ENCODE measurements around the gene SFRP5. TPM values are rescaled to one million over a fixed set of nuclear protein-coding genes. Genes with fewer than 3 reads are reported as not detected.

Gene SFRP5
- total RNA-seq, 1 donor, result not detected

DNA sequence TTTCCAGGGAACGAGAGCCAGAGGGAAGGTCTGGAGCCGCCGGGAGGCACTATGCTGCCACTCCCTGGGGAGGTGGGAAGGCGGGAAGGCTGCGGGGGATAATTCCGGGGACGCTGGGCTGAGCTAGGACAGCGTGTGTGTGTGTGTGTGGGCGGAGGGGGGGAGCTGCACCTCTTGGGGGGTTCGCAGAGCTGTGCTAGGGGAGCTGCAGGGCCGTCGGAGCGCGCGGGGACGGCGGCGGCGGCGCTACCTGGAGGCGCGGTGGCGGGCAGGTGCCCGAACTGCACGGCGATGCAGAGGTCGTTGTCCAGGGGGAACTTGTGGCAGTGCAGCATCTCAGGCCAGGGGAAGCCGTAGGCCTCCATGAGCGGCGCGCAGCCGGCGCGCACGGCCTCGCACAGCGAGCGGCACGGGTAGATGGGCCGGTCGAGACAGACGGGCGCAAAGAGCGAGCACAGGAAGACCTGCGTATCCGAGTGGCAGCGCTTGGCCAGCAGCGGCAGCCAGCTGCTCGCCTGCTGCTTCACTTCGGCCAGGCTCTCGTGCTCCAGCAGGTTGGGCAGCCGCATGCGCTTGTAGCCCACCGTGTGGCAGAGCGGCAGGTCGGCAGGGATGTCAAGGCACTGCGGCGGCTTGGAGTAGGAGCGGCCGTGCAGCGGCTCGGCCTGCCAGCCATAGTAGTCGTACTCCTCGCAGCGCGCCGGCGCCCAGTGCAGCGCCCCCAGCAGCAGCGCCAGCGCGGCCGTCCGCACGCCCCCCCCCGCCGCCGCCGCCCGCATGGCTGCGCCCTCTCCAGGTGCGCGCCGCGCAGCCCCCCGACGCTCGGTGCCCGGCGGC is 526 bp downstream of the SFRP5 start:
- peak; percentile 7 for DNase-seq (ENCODE audit: low read depth)
- TF ChIP-seq, protein P1, sequence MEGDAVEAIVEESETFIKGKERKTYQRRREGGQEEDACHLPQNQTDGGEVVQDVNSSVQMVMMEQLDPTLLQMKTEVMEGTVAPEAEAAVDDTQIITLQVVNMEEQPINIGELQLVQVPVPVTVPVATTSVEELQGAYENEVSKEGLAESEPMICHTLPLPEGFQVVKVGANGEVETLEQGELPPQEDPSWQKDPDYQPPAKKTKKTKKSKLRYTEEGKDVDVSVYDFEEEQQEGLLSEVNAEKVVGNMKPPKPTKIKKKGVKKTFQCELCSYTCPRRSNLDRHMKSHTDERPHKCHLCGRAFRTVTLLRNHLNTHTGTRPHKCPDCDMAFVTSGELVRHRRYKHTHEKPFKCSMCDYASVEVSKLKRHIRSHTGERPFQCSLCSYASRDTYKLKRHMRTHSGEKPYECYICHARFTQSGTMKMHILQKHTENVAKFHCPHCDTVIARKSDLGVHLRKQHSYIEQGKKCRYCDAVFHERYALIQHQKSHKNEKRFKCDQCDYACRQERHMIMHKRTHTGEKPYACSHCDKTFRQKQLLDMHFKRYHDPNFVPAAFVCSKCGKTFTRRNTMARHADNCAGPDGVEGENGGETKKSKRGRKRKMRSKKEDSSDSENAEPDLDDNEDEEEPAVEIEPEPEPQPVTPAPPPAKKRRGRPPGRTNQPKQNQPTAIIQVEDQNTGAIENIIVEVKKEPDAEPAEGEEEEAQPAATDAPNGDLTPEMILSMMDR (IDR thresholded peaks at IDR 0.05; ENCODE audit: insufficient read depth, low read depth, low read length), result no peak
- no peak overlapping the region for H3K4me3 ChIP-seq (ENCODE audit: low read depth, low read length)

DNA sequence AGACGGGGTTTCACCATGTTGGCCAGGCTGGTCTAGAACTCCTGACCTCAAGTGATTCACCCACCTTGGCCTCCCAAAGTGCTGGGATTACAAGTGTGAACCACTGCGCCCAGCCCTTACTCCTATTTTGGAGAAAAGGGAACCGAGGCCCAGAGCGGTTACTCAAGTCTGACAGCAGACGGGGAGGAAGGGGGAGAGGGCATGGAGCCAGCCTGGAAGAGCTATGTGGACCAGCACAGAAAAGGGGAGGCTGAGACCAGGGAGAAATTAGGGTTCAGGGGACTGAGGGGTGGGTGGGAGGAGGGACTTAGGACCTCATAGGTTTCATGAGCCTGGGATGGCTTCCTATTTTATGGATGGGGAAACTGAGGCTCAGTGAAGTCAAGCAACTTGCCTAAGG is 1.5 kb downstream of the SFRP5 start:
- TF ChIP-seq, protein P1 (IDR thresholded peaks at IDR 0.05; ENCODE audit: insufficient read depth, low read depth, low read length), result no peak
- DNase-seq (ENCODE audit: low read depth), result no peak
- no peak overlapping the region for H3K4me3 ChIP-seq (ENCODE audit: low read depth, low read length)

DNA sequence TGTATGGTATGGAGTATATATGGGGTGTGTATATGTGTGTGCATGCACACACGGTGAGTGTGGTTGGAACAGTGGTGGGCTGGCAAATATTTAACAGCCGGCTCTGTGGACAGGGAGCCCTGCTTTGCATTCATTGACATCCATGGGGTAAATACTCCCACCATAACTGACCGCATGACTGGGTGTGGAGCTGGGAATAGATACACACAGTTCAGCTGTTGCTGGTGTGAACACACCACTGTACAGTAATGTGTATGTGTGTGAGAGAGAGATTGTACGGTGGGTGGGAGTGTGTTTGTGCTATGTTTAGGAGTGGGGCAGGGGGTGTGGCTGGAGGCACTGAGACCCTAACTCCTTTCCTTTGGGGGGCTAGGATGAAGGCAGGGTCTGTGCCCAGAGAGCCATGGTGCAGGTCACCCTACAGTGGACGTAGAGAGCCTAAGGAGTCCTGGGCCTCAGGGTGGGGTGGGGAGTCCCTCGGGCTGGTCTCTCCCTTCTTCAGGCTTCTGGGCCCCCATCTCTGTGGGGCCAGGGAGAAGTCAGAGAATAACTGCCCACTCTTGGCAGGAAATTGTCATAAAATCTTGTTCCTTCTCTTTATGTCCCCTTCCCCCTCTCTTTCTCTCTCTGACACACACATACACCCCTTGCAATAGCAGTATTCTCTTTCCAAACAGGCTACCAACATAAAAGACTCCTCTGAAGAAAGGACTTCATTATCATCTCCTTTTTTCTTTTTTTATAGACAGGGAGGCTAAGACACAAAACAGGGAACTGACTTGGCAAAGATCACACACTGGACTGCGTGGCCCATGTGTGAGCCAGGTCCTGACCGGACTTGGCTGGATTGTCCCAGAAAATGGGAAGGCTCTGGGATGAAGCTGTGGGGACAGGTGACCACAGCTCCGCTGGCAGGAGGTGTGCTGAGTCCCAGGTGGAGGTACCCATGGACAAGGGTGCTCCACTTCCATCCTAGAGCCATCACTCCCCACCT is 3.2 kb downstream of the SFRP5 start:
- no peak for DNase-seq (ENCODE audit: low read depth)
- H3K4me3 ChIP-seq (ENCODE audit: low read depth, low read length), result no peak overlapping the region
- TF ChIP-seq, protein P1 (IDR thresholded peaks at IDR 0.05; ENCODE audit: insufficient read depth, low read depth, low read length), result no peak

DNA sequence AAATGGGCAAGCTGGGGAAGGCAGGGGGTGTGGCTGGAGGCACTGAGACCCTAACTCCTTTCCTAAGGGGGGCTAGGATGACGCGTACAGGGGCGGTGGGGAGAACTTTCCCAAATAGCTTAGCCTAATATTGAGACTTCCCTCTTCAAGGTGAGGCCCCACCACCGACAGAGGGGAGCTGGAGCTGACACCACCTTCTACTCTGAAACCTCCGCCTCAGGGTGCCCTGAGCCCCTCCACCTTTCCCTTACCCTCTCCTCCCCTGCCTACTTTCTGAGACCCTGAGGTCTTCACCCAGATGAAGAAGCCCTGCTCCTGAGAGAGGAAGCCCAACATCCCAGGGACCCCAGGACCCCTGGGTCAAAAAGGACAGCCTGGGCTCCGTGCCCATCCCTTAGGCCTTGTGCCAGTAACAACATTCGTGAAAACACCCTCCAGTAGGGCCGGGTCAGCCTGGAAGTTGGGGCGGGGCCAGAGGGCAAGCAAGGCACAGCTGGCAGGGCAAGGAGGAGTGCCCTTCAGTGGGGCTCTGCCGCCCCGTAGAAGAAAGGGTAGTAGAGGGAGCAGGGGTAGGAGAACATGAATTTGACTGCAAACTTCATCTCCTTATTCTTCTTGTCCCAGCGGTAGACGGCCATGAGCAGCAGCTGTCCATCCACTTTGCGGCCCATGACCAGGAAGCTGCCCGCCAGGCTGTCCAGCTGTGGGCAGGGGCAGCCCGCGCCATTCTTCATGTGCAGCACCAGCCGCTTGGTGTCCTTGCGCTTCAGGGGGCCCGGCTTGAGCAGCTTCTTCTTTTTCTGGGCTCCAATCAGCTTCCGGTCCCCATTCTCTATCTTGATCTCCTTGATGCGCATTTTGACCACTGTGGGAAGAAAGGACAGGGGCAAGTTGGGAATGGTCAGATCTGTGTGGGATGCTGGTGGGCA is 4.5 kb downstream of the SFRP5 start:
- no peak for DNase-seq (ENCODE audit: low read depth)
- no peak overlapping the region for H3K4me3 ChIP-seq (ENCODE audit: low read depth, low read length)
- TF ChIP-seq, protein P1 (IDR thresholded peaks at IDR 0.05; ENCODE audit: insufficient read depth, low read depth, low read length), result no peak

DNA sequence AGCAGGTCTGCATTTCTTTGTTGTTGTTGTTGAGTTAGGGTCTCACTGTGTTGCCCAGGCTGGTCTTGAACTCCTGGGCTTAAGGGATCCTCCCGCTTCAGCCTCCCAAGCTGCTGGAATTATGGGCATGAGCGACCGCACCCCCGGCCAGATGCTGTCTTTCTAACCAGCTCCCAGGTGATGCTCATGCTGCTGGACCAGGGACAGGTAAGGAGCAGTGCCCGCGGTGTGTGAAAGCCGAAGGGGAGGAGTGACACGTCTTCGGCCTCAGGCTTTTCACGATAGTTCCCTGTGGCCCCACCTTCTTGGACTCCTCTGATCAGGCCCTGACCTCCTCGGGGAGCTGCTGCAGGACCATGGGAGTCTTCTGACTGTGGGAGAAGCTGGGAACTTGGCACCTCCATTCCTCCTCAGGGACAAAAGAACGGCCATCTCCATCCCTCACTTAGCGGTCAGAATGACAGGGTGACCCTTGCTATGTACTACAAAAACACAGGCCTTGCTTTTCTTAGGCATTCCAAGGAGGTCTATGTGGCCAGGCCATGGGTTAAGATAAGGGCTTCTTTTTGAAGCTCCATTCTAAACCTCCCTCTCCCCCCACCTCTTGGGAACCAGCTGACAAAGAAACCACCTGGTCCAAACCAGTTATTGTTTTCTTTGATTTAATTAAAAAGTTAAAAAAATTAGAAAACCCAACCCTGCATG is 5.5 kb downstream of the SFRP5 start:
- TF ChIP-seq, protein P1 (IDR thresholded peaks at IDR 0.05; ENCODE audit: insufficient read depth, low read depth, low read length), result no peak
- no peak for DNase-seq (ENCODE audit: low read depth)
- no peak overlapping the region for H3K4me3 ChIP-seq (ENCODE audit: low read depth, low read length)
